Measurements from ENCODE around the gene TANC2. TPM values are rescaled to one million over a fixed set of nuclear protein-coding genes. Genes with fewer than 3 reads are reported as not detected.

TANC2 gene
- total RNA-seq, 1 donor from 2014 or later = 32.4 TPM

DNA sequence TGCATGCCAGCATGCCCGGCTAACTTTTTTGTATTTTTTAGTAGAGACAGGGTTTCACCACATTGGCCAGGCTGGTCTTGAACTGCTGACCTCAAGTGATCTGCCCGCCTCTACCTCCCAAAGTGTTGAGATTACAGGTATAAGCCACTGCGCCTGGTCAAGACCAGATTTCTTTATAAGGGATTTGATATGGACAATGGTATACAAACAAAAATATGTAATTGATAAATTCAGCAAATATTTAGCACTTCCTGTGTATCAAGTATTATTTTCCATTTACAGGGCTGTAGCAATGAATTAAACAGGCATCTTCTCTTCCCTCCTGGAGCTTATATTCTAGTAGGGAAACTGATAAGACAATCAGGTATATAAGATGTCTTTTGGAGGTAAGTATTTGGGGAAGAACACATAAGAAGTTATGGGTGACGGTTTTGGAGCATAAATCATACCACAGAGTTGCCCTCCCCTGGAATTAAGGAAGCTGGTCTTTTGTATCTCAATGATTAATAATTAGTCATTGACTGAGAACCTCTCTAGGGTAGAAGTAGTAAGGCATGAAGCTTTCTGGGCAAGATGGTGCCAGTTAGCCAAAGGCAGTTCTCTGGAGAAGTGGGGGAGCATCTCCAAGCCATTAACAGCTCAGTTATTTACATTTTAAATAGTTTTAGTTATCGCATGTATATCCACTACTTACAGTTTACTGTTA, 35.8 kb downstream of the TANC2 start:
- no peak for DNase-seq (ENCODE audit: low spot score)

DNA sequence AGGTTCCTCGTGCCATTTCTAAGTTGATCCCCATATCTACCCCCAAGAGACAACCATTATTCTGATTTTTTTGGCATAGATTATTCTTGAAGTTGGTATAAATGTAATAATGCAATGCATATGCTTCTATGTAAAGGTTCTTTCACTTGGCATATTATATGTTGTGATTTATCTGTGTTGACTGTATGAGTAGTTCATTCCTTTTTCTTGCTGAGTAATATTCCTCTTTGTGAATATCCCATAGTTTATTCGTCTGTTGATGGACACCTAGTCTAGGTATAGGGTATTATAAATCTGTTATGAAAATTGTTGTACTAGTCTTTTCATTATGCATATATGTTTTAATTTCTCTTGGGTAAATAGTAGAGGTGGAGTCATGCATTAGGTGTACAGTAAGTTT, 36.6 kb downstream of the TANC2 start:
- no peak for DNase-seq (ENCODE audit: low spot score)

DNA sequence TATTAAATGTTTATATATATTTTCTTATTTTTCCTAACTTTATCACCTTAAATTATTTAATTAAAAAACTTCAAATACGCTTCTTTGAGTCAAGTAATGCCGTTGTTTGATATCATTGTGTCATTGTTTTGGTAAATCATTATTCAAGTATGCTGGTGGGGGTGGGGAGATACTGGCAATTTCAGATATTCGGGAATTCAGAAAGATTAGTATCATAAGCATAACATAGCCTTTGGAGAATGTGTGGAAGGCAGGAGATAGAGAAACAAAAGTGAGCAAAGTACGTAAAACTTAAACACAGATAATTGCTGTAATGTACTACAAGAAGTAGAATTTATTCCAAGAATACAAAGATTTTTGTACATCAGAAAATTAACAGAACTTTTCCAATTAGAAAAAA, 49.8 kb downstream of the TANC2 start:
- DNase-seq (ENCODE audit: low spot score) = no peak

Other genes with a start within 250 kb of the TANC2 start
- gene MARCHF10, start 157.9 kb upstream of the TANC2 start, total RNA-seq = 0.75 TPM